Kidney (tissue), 14 donors: ENCODE measurements around the gene LY6G6D. TPM values are rescaled to one million over a fixed set of nuclear protein-coding genes. Genes with fewer than 3 reads are reported as not detected.
A peak's percentile ranks its signal among the peaks of the same experiment; 100 is the strongest.

Experiments used
- DNase-seq, 5 donors: peaks; one replicate each; pipeline ENCODE4 v3.0.0-alpha.2; 2013 to 2020
- FAIRE-seq: peaks from 2 replicates; lab custom pipeline; 2012; peaks lifted over from hg19 to GRCh38; lab: Jason Lieb, UNC
- H3K27ac ChIP-seq, 2 donors: one replicate each; pipeline ENCODE4 v1.7.0; 2013; ENCODE audit warnings: low read depth in 2 of 2, low read length in 2 of 2, inconsistent platforms in 1 of 2
- H3K27me3 ChIP-seq: one replicate; pipeline ENCODE4 v1.7.1; 2013; ENCODE audit warnings: low read length, inconsistent platforms; ENCODE audit not compliant: control insufficient read depth, insufficient read depth
- H3K36me3 ChIP-seq, 3 donors: one replicate each; pipeline versions ENCODE4 v1.7.0 to v1.7.1; 2013; ENCODE audit warnings: low read length in 3 of 3, control low read depth in 1 of 3, inconsistent platforms in 1 of 3; ENCODE audit not compliant: insufficient read depth in 3 of 3, control insufficient read depth in 2 of 3
- H3K4me1 ChIP-seq, 3 donors: one replicate each; pipeline versions ENCODE4 v1.7.0 to v1.7.1; 2013; ENCODE audit warnings: low read length in 3 of 3, inconsistent platforms in 1 of 3, low read depth in 1 of 3; ENCODE audit not compliant: control insufficient read depth in 2 of 3, insufficient read depth in 2 of 3
- H3K4me3 ChIP-seq, 3 donors: one replicate each; pipeline versions ENCODE4 v1.7.0 to v1.8.1; 2013; ENCODE audit warnings: low read length in 3 of 3, control low read depth in 1 of 3, inconsistent platforms in 1 of 3
- H3K9ac ChIP-seq, 3 donors: one replicate each; pipeline versions ENCODE4 v1.7.0 to v1.7.1; 2013; ENCODE audit warnings: low read length in 3 of 3, control low read depth in 1 of 3, inconsistent platforms in 1 of 3
- H3K9me3 ChIP-seq, 3 donors: one replicate each; pipeline versions ENCODE4 v1.7.0 to v1.7.1; 2013; ENCODE audit warnings: low read length in 3 of 3, control low read depth in 1 of 3, inconsistent platforms in 1 of 3; ENCODE audit not compliant: control insufficient read depth in 2 of 3, insufficient read depth in 1 of 3
- intact Hi-C: fragments of 100-400 bp; cut with DNase I; formaldehyde crosslinking; loops from one replicate; pipeline ENCODE4 v1.11.1; 2022
- polyA plus RNA-seq: library from polyadenylated mRNA; stranded (reverse); fragments of 350-450 nt; fragmentation: Illumina TruSeq; extraction: RNeasy Lipid Tissue Mini Kit (QIAGEN cat#74804); gene quantifications from one replicate; pipeline ENCODE4 v1.2.3, GENCODE V29; 2014; ENCODE audit warnings: low read depth, low replicate concordance; ENCODE audit not compliant: insufficient read depth
- total RNA-seq: library from RNA; stranded (reverse); fragmentation: NEBNext Ultra II Directional; extraction: Animal tissue kit (Norgen Biotek cat#: 25700); gene quantifications from one replicate; pipeline ENCODE4 v1.2.1, GENCODE V29; 2021
- TF ChIP-seq, protein P1 (sequence below): IDR thresholded peaks from 3 replicates; pipeline ENCODE4 v1.5.1; 2012; ENCODE audit warnings: mild to moderate bottlenecking, moderate library complexity, borderline replicate concordance; ENCODE audit not compliant: insufficient read depth; ENCODE audit errors: extremely low read depth
- donor health status: control.
- donor health status: control.
- donor health status: control.
- donor health status: control.
- donor health status: control.
- donor health status: DM: yes; HTN: yes; CAD: no.
- donor health status: Normal renal cell carcinoma (clear cell type).

The LY6G6D gene
- total and polyA plus RNA-seq, 2 donors from 2014 or later, result not detected

DNA sequence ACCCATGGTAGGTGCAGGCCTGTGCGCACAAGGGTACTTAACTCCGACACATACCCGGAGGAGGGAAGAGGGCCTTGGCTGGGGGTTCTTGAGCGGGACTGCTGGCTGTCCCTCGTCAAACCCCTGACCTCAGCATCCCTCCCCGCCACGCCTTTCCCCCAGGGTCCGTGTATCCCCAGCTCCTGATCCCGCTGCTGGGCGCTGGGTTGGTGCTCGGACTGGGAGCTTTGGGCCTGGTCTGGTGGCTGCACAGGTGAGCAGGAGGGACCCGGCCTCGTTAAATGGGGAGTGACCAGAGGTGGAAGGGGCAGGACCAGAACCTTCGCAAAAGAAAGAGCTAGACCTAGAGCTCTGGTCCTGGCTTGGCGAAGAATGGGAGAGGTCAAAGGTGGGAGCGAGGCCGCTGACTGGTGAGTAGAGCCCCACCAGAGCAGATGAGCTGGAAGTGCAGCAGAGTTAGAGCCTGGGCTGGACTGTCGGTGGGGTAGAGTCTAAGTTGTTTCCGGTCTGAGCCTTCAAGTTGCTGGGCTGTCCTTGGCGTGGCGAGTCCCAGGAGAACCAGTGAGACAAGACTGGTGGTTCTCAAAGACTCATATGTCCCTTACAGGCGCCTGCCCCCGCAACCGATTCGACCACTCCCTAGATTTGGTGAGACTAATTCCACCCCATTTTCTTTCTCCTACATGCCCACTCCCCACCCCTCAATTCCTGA, 9.0 kb downstream of the LY6G6D start:
- Histone ChIP-seq H3K4me1 (peaks cover 0 to 6% (median 0%) of the 10 kb centered on the region in 3 donors), H3K36me3 (peaks cover 7 to 25% (median 10%) of the 10 kb centered on the region in 3 donors), H3K27ac (no peak overlapping the region), H3K4me3 (no peak overlapping the region), H3K9ac (no peak overlapping the region), H3K27me3 (no peaks in the 10 kb centered on the region), H3K9me3 (no peaks in the 10 kb centered on the region)
- DNase-seq (no peak), FAIRE-seq (no peak)
- TF ChIP-seq, protein P1, sequence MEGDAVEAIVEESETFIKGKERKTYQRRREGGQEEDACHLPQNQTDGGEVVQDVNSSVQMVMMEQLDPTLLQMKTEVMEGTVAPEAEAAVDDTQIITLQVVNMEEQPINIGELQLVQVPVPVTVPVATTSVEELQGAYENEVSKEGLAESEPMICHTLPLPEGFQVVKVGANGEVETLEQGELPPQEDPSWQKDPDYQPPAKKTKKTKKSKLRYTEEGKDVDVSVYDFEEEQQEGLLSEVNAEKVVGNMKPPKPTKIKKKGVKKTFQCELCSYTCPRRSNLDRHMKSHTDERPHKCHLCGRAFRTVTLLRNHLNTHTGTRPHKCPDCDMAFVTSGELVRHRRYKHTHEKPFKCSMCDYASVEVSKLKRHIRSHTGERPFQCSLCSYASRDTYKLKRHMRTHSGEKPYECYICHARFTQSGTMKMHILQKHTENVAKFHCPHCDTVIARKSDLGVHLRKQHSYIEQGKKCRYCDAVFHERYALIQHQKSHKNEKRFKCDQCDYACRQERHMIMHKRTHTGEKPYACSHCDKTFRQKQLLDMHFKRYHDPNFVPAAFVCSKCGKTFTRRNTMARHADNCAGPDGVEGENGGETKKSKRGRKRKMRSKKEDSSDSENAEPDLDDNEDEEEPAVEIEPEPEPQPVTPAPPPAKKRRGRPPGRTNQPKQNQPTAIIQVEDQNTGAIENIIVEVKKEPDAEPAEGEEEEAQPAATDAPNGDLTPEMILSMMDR, result no peak
- intact Hi-C loops, result no loop called here

- Histone ChIP-seq H3K27me3 (no peaks in the 10 kb centered on the region), H3K4me1 (peaks cover 0 to 9% (median 0%) of the 10 kb centered on the region in 3 donors), H3K36me3 (peaks cover 7 to 25% (median 11%) of the 10 kb centered on the region in 3 donors), H3K27ac (no peak overlapping the region), H3K9me3 (no peaks in the 10 kb centered on the region), H3K9ac (no peak overlapping the region), H3K4me3 (no peak overlapping the region)
- TF ChIP-seq, protein P1, result no peak
- intact Hi-C loops, result no loop called here
- FAIRE-seq (no peak), DNase-seq (peak in 1 of 5 donors; percentile 4)
Observed at GRCh38 chr6:31725502-31726350, 10.6 kb downstream of the LY6G6D start.

- Histone ChIP-seq H3K4me3 (no peak overlapping the region), H3K27me3 (no peaks in the 10 kb centered on the region), H3K9ac (no peak overlapping the region), H3K9me3 (no peaks in the 10 kb centered on the region), H3K4me1 (peaks cover 0 to 12% (median 0%) of the 10 kb centered on the region in 3 donors), H3K27ac (peak overlapping the region in 1 of 2 donors; percentile 5), H3K36me3 (peaks cover 7 to 37% (median 20%) of the 10 kb centered on the region in 3 donors)
- TF ChIP-seq, protein P1, result no peak
- DNase-seq (peak in 1 of 5 donors; percentile 65), FAIRE-seq (no peak)
- intact Hi-C loops, result no loop called here
Observed at GRCh38 chr6:31727034-31727716, 12.0 kb downstream of the LY6G6D start.
